GM12872 (cell line): ENCODE results near the gene LTBP1.

Experiments
- CTCF ChIP-seq: IDR thresholded peaks from 3 replicates; pipeline ENCODE4 v1.5.1; 2011; ENCODE audit warnings: low read depth, mild to moderate bottlenecking, low read length, moderate library complexity; ENCODE audit not compliant: insufficient read depth

Gene LTBP1, protein sequence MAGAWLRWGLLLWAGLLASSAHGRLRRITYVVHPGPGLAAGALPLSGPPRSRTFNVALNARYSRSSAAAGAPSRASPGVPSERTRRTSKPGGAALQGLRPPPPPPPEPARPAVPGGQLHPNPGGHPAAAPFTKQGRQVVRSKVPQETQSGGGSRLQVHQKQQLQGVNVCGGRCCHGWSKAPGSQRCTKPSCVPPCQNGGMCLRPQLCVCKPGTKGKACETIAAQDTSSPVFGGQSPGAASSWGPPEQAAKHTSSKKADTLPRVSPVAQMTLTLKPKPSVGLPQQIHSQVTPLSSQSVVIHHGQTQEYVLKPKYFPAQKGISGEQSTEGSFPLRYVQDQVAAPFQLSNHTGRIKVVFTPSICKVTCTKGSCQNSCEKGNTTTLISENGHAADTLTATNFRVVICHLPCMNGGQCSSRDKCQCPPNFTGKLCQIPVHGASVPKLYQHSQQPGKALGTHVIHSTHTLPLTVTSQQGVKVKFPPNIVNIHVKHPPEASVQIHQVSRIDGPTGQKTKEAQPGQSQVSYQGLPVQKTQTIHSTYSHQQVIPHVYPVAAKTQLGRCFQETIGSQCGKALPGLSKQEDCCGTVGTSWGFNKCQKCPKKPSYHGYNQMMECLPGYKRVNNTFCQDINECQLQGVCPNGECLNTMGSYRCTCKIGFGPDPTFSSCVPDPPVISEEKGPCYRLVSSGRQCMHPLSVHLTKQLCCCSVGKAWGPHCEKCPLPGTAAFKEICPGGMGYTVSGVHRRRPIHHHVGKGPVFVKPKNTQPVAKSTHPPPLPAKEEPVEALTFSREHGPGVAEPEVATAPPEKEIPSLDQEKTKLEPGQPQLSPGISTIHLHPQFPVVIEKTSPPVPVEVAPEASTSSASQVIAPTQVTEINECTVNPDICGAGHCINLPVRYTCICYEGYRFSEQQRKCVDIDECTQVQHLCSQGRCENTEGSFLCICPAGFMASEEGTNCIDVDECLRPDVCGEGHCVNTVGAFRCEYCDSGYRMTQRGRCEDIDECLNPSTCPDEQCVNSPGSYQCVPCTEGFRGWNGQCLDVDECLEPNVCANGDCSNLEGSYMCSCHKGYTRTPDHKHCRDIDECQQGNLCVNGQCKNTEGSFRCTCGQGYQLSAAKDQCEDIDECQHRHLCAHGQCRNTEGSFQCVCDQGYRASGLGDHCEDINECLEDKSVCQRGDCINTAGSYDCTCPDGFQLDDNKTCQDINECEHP (N-terminal part only)

GRCh38 chr2:32946314-32947075, at the start of gene LTBP1:
Gene LTBP1 (plus strand): TSS chr2:32946953. CDS start chr2:32947325, 372 bp downstream.
- peak; percentile 83 for TF ChIP-seq CTCF

DNA sequence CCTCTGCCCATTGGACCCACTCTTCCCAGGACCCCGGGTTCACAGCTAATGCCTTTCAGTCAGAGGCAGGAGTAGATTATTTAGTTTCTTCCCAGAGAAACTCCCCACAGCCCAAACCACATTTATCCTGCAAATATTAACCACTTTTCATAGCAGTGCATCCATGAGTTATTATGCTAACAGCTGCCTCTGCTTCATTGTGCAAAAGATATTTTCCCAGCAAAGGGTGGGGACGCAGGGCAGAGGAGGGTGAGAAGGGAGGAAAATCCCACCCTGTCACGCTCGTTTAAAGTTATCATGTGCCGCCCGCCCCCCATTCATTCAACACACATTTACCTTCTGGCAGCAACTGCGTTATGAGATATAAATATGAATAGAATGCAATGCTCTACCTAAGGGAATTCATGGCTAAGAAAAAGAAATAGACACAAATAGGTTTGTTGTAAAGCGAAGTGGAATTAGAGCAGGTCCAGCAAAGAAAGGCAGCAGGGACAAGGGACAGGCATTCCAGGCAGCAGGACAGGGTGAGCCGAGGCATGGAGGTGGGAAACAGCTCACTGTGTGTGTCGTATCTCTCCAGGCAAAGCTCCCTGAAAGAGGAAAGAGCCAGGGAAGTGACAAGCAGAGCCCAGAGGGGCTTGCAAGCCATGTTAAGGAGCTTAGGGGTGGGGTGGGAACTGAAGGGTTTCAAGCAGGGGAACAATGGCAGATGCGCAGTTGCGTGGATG, 46.3 kb upstream of the LTBP1 start:
- TF ChIP-seq CTCF: no peak

DNA sequence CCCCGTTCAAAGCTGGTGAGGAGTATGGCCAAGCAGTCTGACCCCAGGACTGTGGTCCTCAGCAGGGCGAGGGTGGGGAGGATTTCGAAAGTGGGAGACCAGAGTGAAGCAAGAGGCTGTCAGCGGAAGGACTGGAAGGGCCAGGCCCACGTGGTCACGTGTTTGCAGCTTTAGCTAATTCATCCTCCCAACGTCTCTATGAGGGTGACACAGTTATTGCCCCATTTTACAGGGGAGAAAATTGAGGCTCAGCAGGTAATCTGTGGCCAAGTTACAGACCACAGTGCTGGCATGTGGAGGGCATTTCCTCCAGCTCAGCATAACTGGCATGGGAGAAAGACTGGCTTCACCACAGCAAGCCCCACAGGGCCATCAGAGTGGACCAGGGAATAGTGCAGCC, 45.4 kb upstream of the LTBP1 start:
- TF ChIP-seq CTCF: no peak

DNA sequence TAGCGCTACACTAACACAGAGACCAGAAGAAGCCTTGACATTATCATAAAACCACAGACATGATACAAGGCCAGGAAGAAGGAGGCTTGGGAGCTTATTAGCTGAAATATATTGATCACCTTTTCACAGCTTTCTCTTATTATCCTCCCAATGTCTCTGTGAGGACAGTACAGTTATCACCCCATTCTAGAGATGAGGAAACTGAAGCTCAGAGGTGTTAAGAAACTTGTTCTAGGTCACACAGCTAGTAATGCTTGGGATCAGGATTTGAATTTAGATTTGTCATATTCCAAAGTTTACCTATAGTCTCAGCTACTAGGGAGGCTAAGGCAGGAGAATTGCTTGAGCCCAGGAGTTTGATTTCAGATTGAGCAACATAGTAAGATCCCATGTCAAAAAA, 44.6 kb upstream of the LTBP1 start:
- no peak for TF ChIP-seq CTCF

DNA sequence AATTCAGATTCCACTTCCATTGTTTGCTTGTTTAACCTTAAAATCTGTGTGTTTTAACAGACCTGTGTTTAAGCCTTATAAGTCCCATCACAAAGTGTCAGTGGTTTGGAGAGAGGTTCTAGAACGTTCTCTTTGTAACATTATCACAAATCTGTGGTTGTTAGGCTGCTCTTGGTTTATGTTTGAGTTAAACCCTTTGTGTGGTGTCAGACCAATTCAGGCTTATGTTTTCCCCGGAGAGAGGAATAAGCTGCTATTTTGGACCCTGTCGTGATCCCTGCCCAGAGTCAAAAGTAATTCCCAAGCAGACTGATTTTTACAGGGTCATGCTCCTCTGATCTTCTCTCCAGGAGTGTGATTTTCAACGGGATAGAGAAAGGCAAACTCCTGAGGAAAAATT, 43.8 kb upstream of the LTBP1 start:
- no peak for TF ChIP-seq CTCF

DNA sequence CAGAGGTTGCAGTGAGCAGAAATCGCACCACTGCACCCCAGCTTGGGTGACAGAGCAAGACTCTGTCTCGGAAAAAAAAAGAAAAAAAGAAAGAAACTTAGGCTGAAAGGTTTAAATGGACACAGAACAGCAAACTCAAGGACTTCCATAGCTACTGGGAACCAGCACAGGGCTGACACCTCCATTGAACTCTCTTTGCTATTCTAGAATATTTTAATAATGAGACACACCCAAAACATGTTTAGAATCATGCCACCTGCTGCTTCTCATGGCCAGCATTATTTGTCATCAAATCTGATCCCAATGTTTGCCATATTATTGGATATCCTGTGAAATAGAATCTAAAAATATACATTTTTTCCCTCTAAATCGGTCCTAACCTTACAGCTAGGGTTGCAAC, 42.7 kb upstream of the LTBP1 start:
- no peak for TF ChIP-seq CTCF
